ENCODE measurements around the gene KCNQ1. TPM values are rescaled to one million over a fixed set of nuclear protein-coding genes. Genes with fewer than 3 reads are reported as not detected.

Gene KCNQ1
- total and polyA plus RNA-seq, 8 donors, result 7.1 to 37.7 (median 9.9) TPM

- Histone ChIP-seq H3K27ac (peak overlapping the region; percentile 80 to 97), H3K36me3 (peaks cover 0 to 56% of the 10 kb centered on the region in 2 donors), H3K9me3 (no peaks in the 10 kb centered on the region), H3K4me3 (peak overlapping the region; percentile 98 to 99), H3K4me1 (peaks cover 16 to 31% of the 10 kb centered on the region in 2 donors), H3K27me3 (no peaks in the 10 kb centered on the region)
- intact Hi-C loops (cut with DNase I), result no loop called here
- ATAC-seq (peak; percentile 1), DNase-seq (no peak)
- TF ChIP-seq CTCF (IDR thresholded peaks at IDR 0.05), result no peak
These were observed 43.9 kb upstream of the KCNQ1 start for GRCh38 chr11:2400762-2401435.

- TF ChIP-seq CTCF (IDR thresholded peaks at IDR 0.05), result no peak
- no peak for DNase-seq
- peaks cover 0 to 49% of the 10 kb centered on the region in 2 donors for H3K36me3 ChIP-seq
- H3K27me3 ChIP-seq, result no peaks in the 10 kb centered on the region
- intact Hi-C loops (cut with DNase I), result no loop called here
- H3K27ac ChIP-seq, result peak overlapping the region in 1 of 2 donors; percentile 97
- H3K4me1 ChIP-seq, result peaks cover 16 to 31% of the 10 kb centered on the region in 2 donors
- no peak for ATAC-seq
- no peaks in the 10 kb centered on the region for H3K9me3 ChIP-seq
- H3K4me3 ChIP-seq, result peak overlapping the region; percentile 98 to 99
These were observed 43.3 kb upstream of the KCNQ1 start for GRCh38 chr11:2401436-2401984.

GRCh38 chr11:2402106-2402505 lies 42.7 kb upstream of the KCNQ1 start:
- Histone ChIP-seq H3K9me3 (no peaks in the 10 kb centered on the region), H3K36me3 (peaks cover 0 to 44% of the 10 kb centered on the region in 2 donors), H3K4me1 (peaks cover 16 to 31% of the 10 kb centered on the region in 2 donors), H3K27me3 (no peaks in the 10 kb centered on the region), H3K27ac (no peak overlapping the region), H3K4me3 (peak overlapping the region in 1 of 2 donors; percentile 98)
- ATAC-seq, result no peak
- no peak for TF ChIP-seq CTCF (IDR thresholded peaks at IDR 0.05)
- intact Hi-C loops (cut with DNase I), result no loop called here
- DNase-seq, result no peak

- no peak overlapping the region for H3K4me3 ChIP-seq
- intact Hi-C loops (cut with DNase I), result no loop called here
- no peak for ATAC-seq
- no peaks in the 10 kb centered on the region for H3K27me3 ChIP-seq
- H3K27ac ChIP-seq, result no peak overlapping the region
- peaks cover 0 to 38% of the 10 kb centered on the region in 2 donors for H3K36me3 ChIP-seq
- DNase-seq, result no peak
- H3K9me3 ChIP-seq, result no peaks in the 10 kb centered on the region
- H3K4me1 ChIP-seq, result peaks cover 16 to 31% of the 10 kb centered on the region in 2 donors
- TF ChIP-seq CTCF (IDR thresholded peaks at IDR 0.05), result no peak
These were observed 41.7 kb upstream of the KCNQ1 start for GRCh38 chr11:2402890-2403645.

GRCh38 chr11:2404735-2405196 lies 40.0 kb upstream of the KCNQ1 start:
- no peak overlapping the region for H3K4me3 ChIP-seq
- intact Hi-C loops (cut with DNase I), result no loop called here
- no peaks in the 10 kb centered on the region for H3K9me3 ChIP-seq
- H3K27me3 ChIP-seq, result peaks cover 0 to 7% of the 10 kb centered on the region in 2 donors
- DNase-seq (no peak), ATAC-seq (no peak)
- H3K27ac ChIP-seq, result no peak overlapping the region
- H3K36me3 ChIP-seq, result peaks cover 0 to 30% of the 10 kb centered on the region in 2 donors
- H3K4me1 ChIP-seq, result peaks cover 7 to 17% of the 10 kb centered on the region in 2 donors
- no peak for TF ChIP-seq CTCF (IDR thresholded peaks at IDR 0.05)
